Breast epithelium (tissue), 4 donors: Measurements from ENCODE around the gene AFF3. TPM values are rescaled to one million over a fixed set of nuclear protein-coding genes. Genes with fewer than 3 reads are reported as not detected.

Source experiments
- DNase-seq, 2 donors: peaks; one replicate each; pipeline ENCODE4 v3.0.0-alpha.2; 2019; ENCODE audit warnings: low spot score in 2 of 2
- H3K27ac ChIP-seq, 2 donors: fragments of 200-600 bp; sonication (generic) in 1 of 2; one replicate each; pipeline ENCODE4 v1.5.1; 2016 to 2019; ENCODE audit warnings: mild to moderate bottlenecking in 1 of 2
- H3K27me3 ChIP-seq, 2 donors: fragments of 200-600 bp; sonication (generic) in 1 of 2; one replicate each; pipeline versions ENCODE4 v1.5.1 to v1.6.0; 2017 to 2019; ENCODE audit warnings: control low read depth in 1 of 2, mild to moderate bottlenecking in 1 of 2
- H3K36me3 ChIP-seq: fragments of 200-600 bp; one replicate; pipeline ENCODE4 v1.5.1; 2019
- H3K4me1 ChIP-seq, 2 donors: fragments of 200-600 bp; sonication (generic); one replicate each; pipeline ENCODE4 v1.5.1; 2016 to 2019; ENCODE audit warnings: control low read depth in 1 of 2
- H3K4me3 ChIP-seq, 3 donors: fragments of 200-600 bp; sonication (generic); 1 replicate in 2 of 3; 2 replicates in 1 of 3; pipeline ENCODE4 v1.5.1; 2016 to 2019; ENCODE audit warnings: mild to moderate bottlenecking in 3 of 3, moderate library complexity in 2 of 3
- H3K9me3 ChIP-seq, 2 donors: fragments of 200-600 bp; sonication (generic) in 1 of 2; one replicate each; pipeline ENCODE4 v1.5.1; 2016 to 2019; ENCODE audit warnings: control low read depth in 1 of 2
- POLR2A ChIP-seq: fragments of 450-650 bp; IDR thresholded peaks from one replicate; pipeline ENCODE4 v1.6.1; 2016; ENCODE audit warnings: antibody characterized with exemption, mild to moderate bottlenecking, moderate library complexity
- POLR2AphosphoS5 ChIP-seq, 3 donors: sonication (generic); formaldehyde crosslinking; IDR thresholded peaks; one replicate each; pipeline ENCODE4 v1.6.1; 2017; ENCODE audit warnings: antibody characterized with exemption in 3 of 3
- intact Hi-C: fragments of 100-400 bp; cut with DNase I; formaldehyde crosslinking; loops from one replicate; pipeline ENCODE4 v1.15.1; 2023; ENCODE audit warnings: low total_unique reads
- total RNA-seq, 3 donors: library from RNA; depleted of rRNA; stranded (reverse); fragments of >200 nt; gene quantifications; one replicate each; pipeline ENCODE4 v1.1.0, GENCODE V29; 2016
- TF ChIP-seq, protein P1 (sequence below), 3 donors: fragments of 450-650 bp; IDR thresholded peaks; one replicate each; pipeline ENCODE4 v1.5.1; 2016 to 2017; ENCODE audit warnings: antibody characterized with exemption in 3 of 3, mild to moderate bottlenecking in 3 of 3, moderate library complexity in 3 of 3

Gene AFF3
- total RNA-seq, 3 donors from 2014 or later: 8.2 to 116 (median 63.6) TPM

- no peak for DNase-seq
- intact Hi-C loops: no loop called here
Observed at GRCh38 chr2:99863236-99863902, 279.0 kb downstream of the AFF3 start.

GRCh38 chr2:99862566-99862965 is 279.8 kb downstream of the AFF3 start:
- Histone ChIP-seq H3K4me1 (no peaks in the 10 kb centered on the region), H3K4me3 (no peak overlapping the region), H3K36me3 (no peaks in the 10 kb centered on the region), H3K9me3 (no peaks in the 10 kb centered on the region), H3K27me3 (no peaks in the 10 kb centered on the region), H3K27ac (no peak overlapping the region)
- intact Hi-C loops: no loop called here
- DNase-seq: no peak
- TF ChIP-seq POLR2AphosphoS5 (IDR thresholded peaks at IDR 0.05): no peak

More at GRCh38 chr2:99863236-99863902, 279.0 kb downstream of the AFF3 start:
- H3K36me3 ChIP-seq: no peaks in the 10 kb centered on the region
- H3K27me3 ChIP-seq: no peaks in the 10 kb centered on the region
- no peak overlapping the region for H3K4me3 ChIP-seq
- H3K9me3 ChIP-seq: no peaks in the 10 kb centered on the region
- TF ChIP-seq POLR2AphosphoS5 (IDR thresholded peaks at IDR 0.05): no peak
- TF ChIP-seq, protein P1, sequence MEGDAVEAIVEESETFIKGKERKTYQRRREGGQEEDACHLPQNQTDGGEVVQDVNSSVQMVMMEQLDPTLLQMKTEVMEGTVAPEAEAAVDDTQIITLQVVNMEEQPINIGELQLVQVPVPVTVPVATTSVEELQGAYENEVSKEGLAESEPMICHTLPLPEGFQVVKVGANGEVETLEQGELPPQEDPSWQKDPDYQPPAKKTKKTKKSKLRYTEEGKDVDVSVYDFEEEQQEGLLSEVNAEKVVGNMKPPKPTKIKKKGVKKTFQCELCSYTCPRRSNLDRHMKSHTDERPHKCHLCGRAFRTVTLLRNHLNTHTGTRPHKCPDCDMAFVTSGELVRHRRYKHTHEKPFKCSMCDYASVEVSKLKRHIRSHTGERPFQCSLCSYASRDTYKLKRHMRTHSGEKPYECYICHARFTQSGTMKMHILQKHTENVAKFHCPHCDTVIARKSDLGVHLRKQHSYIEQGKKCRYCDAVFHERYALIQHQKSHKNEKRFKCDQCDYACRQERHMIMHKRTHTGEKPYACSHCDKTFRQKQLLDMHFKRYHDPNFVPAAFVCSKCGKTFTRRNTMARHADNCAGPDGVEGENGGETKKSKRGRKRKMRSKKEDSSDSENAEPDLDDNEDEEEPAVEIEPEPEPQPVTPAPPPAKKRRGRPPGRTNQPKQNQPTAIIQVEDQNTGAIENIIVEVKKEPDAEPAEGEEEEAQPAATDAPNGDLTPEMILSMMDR (IDR thresholded peaks at IDR 0.05): no peak
- TF ChIP-seq POLR2A: no peak
- H3K4me1 ChIP-seq: no peaks in the 10 kb centered on the region
- H3K27ac ChIP-seq: no peak overlapping the region

DNA sequence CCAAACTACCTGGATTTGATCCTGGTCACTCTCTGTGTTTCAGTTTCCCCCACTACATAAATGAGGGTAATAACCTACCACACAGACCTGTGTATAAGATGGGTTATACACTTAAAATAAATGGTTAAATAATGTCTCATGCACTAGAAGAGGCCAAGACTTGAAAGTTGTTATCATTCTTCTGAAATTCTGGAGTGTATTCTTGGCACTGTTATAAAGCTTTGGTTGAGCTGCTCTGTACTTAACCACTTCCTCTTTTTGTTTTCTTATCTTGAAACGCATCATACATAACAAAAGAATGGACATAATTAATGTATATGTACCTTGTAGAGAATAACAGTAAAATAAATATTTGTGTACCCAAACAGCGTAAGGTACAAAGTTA is 281.0 kb downstream of the AFF3 start:
- TF ChIP-seq POLR2A: no peak
- TF ChIP-seq, protein P1 (IDR thresholded peaks at IDR 0.05): no peak
- Histone ChIP-seq H3K27ac (no peak overlapping the region), H3K4me1 (no peaks in the 10 kb centered on the region), H3K4me3 (no peak overlapping the region), H3K9me3 (no peaks in the 10 kb centered on the region), H3K27me3 (no peaks in the 10 kb centered on the region), H3K36me3 (no peaks in the 10 kb centered on the region)
- intact Hi-C loops: no loop called here
- DNase-seq: no peak

- DNase-seq: no peak
- intact Hi-C loops: no loop called here
- Histone ChIP-seq H3K9me3 (no peaks in the 10 kb centered on the region), H3K27me3 (no peaks in the 10 kb centered on the region), H3K4me3 (no peak overlapping the region), H3K4me1 (no peaks in the 10 kb centered on the region), H3K36me3 (no peaks in the 10 kb centered on the region), H3K27ac (no peak overlapping the region)
- TF ChIP-seq POLR2A (no peak), POLR2AphosphoS5 (IDR thresholded peaks at IDR 0.05) (no peak)
- TF ChIP-seq, protein P1 (IDR thresholded peaks at IDR 0.05): no peak
Observed at GRCh38 chr2:99860720-99861375, 281.5 kb downstream of the AFF3 start.

GRCh38 chr2:99858951-99859596 is 283.3 kb downstream of the AFF3 start:
- Histone ChIP-seq H3K36me3 (no peaks in the 10 kb centered on the region), H3K4me3 (no peak overlapping the region), H3K4me1 (no peaks in the 10 kb centered on the region), H3K9me3 (no peaks in the 10 kb centered on the region), H3K27ac (no peak overlapping the region), H3K27me3 (no peaks in the 10 kb centered on the region)
- no peak for DNase-seq
- no peak for TF ChIP-seq POLR2A
- TF ChIP-seq, protein P1 (IDR thresholded peaks at IDR 0.05): no peak
- no peak for TF ChIP-seq POLR2AphosphoS5 (IDR thresholded peaks at IDR 0.05)
- intact Hi-C loops: no loop called here
